GM18861 (cell line): Measurements from ENCODE around the gene POLDIP2.

Source experiments
- ATAC-seq: cut with Tn5 transposase; IDR thresholded peaks from one replicate; pipeline ENCODE4 v1.9.1; 2021; ENCODE audit not compliant: unreplicated experiment

The POLDIP2 gene

GRCh38 chr17:28357061-28357900, at the start of gene POLDIP2:
Gene POLDIP2 (minus strand): TSS chr17:28357527. CDS start chr17:28357448, 79 bp downstream.
- ATAC-seq = peak; percentile 84

DNA sequence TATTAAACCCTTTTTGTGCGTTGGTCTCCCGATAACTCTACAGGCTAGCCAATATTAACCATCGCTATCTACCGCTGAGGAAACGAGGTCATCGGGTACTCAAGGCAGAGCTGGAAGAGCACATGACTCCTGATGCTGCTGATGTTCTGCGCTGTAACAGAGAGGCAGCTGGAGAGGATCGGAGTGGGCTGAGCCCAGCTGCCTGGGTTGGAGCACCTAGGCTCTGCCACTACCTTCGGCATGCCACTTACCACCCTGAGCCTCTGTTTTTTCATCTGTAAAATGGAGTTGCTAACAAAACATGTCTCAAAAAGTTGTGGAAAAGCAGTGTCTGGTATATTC, 49.1 kb upstream of the POLDIP2 start:
- no peak for ATAC-seq

DNA sequence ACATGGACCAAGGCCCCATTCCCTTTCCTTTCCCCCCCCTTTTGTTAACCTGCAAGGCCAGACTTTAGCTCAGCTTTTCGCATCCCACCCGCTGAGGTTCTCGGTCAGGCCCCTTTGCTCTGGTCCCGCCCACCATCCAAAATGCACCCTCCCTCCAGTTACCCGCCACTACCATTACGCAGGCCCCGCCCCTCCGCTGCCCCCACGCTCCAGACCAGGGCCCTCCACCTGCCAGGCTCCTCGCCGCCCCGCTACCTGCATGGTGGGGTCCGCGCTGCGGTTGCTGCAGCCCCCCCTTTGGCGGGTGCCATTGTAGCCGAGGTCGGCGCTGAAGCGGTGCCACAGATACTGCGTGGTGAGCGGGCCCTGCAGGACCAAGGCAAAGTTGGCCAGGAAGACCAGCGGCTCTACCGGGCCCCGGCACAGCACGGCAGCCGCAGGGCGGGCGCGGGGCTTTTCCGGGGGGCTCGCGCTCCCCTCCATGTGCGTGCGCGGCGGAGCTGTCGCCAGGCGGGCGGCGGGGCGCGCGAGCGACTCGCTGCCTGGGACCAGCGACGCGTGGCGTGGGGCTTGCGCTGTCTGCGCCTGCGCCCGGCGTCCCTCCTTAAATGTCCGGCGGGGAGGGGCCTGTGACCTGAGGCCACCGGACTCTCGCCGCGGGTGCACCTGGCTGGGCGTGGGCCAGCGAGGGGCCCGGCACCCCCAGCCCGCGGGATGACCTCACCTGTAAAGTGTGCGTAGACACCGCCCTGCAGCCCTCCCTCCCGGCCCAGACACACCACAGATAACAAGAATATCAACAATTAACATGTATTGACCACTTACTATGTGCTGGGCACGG, 48.5 kb upstream of the POLDIP2 start, which contains the start of gene SLC46A1:
SLC46A1 (minus strand) TSS at position 581 of the 841 bp plus-strand sequence; CDS start at position 483, 98 bp downstream.
- peak; percentile 52 for ATAC-seq

GRCh38 chr17:28404812-28405570, 47.7 kb upstream of the POLDIP2 start:
- ATAC-seq = no peak

DNA sequence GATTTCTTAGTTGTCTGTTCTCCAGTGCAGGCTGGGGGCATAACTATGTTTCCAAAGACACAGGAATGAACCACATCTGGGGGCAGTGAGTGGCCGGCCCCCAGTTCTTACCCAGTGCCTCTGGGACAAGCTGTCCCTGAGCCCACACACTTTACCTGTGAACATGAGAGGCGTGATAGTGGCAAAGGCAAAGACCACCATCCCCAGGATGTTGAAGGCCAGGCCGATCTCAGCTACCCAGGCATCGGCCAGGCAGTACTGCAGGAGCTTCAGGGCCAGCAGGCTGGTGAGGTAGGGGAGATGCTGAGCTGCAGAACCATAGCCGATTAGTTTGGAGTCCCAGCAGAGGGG, 47.1 kb upstream of the POLDIP2 start:
- ATAC-seq = no peak

- ATAC-seq = no peak
Observed at GRCh38 chr17:28404007-28404406, 46.7 kb upstream of the POLDIP2 start.

DNA sequence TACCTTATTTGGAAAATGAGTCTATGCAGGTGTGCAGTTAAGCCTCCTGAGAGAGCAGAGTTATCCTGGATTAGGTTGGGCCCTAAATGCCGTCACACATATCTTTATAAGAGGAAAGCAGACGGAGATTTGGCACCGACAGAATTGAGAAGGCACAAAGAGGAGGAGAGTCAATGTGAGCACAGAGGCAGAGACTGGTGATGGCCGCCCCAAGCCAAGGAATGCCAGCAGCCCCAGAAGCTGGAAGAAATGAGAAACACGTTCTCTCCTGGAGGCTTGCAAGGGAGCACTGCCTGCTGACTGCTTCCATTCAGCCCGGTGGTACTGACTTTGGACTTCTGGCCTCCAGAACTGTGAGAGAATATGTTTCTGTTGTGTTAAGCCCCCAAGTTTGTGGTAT, 45.5 kb upstream of the POLDIP2 start:
- no peak for ATAC-seq

- no peak for ATAC-seq
Observed at GRCh38 chr17:28402224-28402630, 44.9 kb upstream of the POLDIP2 start.

DNA sequence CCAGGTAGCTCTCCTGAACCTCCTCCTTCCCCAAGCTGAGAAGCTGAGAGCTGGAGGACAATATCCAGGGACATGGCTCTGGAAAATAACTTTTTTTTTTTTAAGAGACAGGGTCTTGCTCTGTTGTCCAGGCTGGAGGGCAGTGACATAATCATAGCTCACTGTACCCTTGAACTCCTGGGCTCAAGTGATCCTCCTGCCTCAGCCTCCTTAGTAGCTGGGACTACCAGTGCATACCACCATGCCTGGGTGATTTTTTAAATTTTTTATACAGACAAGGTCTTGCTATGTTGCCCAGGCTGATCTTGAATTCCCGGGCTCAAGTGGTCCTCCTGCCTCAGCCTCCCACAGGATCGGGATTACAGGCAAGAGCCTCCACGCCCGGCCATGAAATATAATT, 42.5 kb upstream of the POLDIP2 start:
- ATAC-seq = no peak

GRCh38 chr17:28398280-28398981, 41.1 kb upstream of the POLDIP2 start:
- no peak for ATAC-seq

- no peak for ATAC-seq
Observed at GRCh38 chr17:28397687-28398279, 40.5 kb upstream of the POLDIP2 start.

DNA sequence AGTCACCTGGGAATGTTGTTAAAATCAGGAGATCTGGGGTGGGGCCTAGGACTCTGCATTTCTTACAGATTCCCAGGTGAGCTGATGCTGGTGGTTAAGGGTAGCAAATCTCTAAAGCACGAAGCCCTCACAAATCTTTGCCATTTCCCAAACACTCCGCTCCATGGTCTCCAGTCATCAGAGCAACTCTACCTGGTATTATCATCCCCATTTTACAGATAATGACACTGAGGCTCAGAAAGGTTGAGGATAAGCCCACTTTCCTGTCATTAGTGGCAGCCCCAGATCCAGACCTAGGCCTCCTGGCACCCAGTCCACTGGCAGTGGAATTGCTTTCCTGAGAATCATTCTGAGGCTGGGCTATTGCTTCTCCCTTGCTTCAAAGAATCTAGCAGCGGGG, 39.9 kb upstream of the POLDIP2 start:
- no peak for ATAC-seq

GRCh38 chr17:28396635-28397239, 39.4 kb upstream of the POLDIP2 start:
- no peak for ATAC-seq

- ATAC-seq = no peak
Observed at GRCh38 chr17:28395968-28396367, 38.6 kb upstream of the POLDIP2 start.

GRCh38 chr17:28395426-28395825, 38.1 kb upstream of the POLDIP2 start:
- no peak for ATAC-seq

DNA sequence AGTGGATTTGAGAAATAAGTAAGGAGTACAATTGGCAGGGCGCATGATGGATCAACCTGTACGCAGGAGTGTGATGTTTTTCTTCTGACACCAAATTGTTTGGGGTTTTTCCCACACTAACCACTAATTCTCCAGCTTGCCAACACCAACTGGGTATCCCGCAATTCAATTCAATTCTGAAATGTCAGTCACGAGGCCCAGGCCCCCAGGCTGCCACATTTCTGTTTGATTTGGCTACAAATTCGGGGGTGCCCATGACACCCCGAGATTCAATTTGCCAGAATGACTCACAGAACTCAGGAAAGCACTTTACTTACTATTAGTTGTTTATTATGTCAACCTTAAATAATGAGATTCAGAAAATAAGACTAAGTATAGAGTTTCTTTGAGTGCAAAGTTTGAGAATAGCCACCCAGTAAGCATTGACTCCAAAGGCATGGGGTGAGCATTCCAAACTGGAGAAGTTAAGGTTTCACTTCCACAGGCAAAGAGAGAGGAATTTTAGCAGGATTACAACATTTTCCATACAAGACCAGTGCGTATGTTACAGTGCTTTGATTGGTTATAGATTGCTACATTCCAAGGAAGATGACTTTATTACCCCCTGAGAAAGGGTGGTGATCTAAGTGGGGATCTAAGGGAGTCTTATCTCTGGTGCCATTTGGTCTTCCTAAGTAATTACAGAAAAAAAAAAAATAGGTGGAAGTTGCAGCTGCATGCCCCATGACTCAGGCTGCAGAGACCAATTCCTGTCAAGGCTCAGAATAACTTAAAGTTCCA, 37.2 kb upstream of the POLDIP2 start:
- ATAC-seq = no peak

GRCh38 chr17:28392491-28392890, 35.2 kb upstream of the POLDIP2 start:
- ATAC-seq = no peak

- no peak for ATAC-seq
Observed at GRCh38 chr17:28391401-28391800, 34.1 kb upstream of the POLDIP2 start.

DNA sequence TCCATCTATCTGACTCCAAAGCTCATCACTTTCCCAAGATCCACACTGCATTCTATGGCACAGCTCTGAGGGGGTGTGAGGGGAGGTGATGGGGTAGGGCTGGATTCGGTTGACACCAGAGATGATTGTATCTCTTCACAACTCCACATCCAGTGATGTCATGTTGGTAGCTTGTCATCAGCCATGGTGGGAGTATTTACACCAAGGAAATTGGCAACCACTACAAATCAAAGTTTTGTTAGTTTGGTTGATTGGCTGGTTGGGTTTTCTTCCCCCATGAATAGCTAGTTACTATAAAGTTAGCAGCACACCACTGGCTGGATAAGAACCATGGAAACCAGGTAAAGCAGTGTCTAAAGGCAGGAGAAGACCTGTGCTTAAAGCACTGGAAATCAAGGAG, 33.7 kb upstream of the POLDIP2 start:
- ATAC-seq = no peak
